ENCODE results near the gene ARHGAP44.

Gene ARHGAP44

DNA sequence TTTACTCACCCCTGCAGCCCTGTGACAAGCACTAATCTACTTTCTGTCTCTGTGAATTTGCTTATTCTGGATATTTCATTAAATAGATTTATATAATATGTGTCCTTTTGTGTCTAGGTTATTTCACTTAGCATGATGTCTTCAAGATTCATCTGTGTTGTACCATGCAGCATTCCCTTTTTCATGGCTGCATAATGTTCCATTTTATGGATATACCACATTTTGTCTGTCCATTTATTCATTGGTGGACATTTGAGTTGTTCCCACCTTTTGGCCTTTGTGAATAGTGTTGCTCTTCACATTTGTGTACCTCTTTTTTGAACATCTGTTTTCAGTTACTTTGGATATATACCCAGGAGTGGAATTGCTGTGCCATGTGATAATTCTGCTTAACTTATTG lies 118.2 kb downstream of the ARHGAP44 start:
- ATAC-seq (ENCODE audit: insufficient read depth, low read depth), result no peak
- no peak overlapping the region for H3K9ac ChIP-seq (ENCODE audit: low read depth, low read length)
- H3K36me3 ChIP-seq (ENCODE audit: insufficient read depth, low read length), result no peaks in the 10 kb centered on the region
- H3K9me3 ChIP-seq (ENCODE audit: insufficient read depth, low read length, severe bottlenecking), result no peaks in the 10 kb centered on the region
- no peak for DNase-seq
- TF ChIP-seq, protein P1, sequence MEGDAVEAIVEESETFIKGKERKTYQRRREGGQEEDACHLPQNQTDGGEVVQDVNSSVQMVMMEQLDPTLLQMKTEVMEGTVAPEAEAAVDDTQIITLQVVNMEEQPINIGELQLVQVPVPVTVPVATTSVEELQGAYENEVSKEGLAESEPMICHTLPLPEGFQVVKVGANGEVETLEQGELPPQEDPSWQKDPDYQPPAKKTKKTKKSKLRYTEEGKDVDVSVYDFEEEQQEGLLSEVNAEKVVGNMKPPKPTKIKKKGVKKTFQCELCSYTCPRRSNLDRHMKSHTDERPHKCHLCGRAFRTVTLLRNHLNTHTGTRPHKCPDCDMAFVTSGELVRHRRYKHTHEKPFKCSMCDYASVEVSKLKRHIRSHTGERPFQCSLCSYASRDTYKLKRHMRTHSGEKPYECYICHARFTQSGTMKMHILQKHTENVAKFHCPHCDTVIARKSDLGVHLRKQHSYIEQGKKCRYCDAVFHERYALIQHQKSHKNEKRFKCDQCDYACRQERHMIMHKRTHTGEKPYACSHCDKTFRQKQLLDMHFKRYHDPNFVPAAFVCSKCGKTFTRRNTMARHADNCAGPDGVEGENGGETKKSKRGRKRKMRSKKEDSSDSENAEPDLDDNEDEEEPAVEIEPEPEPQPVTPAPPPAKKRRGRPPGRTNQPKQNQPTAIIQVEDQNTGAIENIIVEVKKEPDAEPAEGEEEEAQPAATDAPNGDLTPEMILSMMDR (IDR thresholded peaks at IDR 0.05; ENCODE audit: borderline replicate concordance, extremely low read depth, low read length, poor library complexity, severe bottlenecking), result no peak
- no peak for TF ChIP-seq EZH2 (IDR thresholded peaks at IDR 0.05; ENCODE audit: borderline replicate concordance, low read depth, low read length, severe bottlenecking)
- no peak overlapping the region for H3K4me2 ChIP-seq (ENCODE audit: insufficient read depth, low read length)
- H3K27me3 ChIP-seq (ENCODE audit: insufficient read depth, low read length, poor library complexity), result no peaks in the 10 kb centered on the region
- no peaks in the 10 kb centered on the region for H3K79me2 ChIP-seq (ENCODE audit: insufficient read depth, low read length)
- H3K4me3 ChIP-seq (ENCODE audit: low read depth in 1 of 2, low read length in 2 of 2), result no peak overlapping the region
- no peaks in the 10 kb centered on the region for H3K4me1 ChIP-seq (ENCODE audit: insufficient read depth, low read length)
- H3K27ac ChIP-seq (ENCODE audit: low read length), result no peak overlapping the region
- H2AFZ ChIP-seq (ENCODE audit: low read depth, low read length), result no peak overlapping the region
- no peaks in the 10 kb centered on the region for H4K20me1 ChIP-seq (ENCODE audit: insufficient read depth, low read length)

DNA sequence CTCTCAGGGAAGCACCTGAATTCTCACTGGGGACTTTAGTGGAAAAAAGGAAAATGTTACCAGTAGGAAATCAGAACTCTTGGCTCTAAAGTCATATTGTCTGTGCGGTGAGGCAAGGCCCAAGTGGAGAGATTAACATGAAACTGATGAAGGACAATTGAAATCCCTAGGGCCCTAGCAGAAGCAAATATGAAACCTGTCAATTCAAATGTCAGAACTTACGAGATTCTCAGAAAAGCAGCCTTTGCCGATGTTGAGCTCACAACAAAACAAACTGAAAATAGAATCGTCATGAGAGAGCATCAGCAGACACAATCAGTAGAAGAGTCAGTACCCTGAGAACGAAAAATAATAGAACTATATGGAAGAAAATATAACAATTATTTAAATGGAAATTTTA lies 119.7 kb downstream of the ARHGAP44 start:
- no peaks in the 10 kb centered on the region for H3K36me3 ChIP-seq (ENCODE audit: insufficient read depth, low read length)
- no peaks in the 10 kb centered on the region for H3K27me3 ChIP-seq (ENCODE audit: insufficient read depth, low read length, poor library complexity)
- H3K27ac ChIP-seq (ENCODE audit: low read length), result no peak overlapping the region
- no peaks in the 10 kb centered on the region for H3K79me2 ChIP-seq (ENCODE audit: insufficient read depth, low read length)
- H3K9me3 ChIP-seq (ENCODE audit: insufficient read depth, low read length, severe bottlenecking), result no peaks in the 10 kb centered on the region
- no peak overlapping the region for H3K4me2 ChIP-seq (ENCODE audit: insufficient read depth, low read length)
- H4K20me1 ChIP-seq (ENCODE audit: insufficient read depth, low read length), result no peaks in the 10 kb centered on the region
- no peaks in the 10 kb centered on the region for H3K4me1 ChIP-seq (ENCODE audit: insufficient read depth, low read length)
- H3K4me3 ChIP-seq (ENCODE audit: low read depth in 1 of 2, low read length in 2 of 2), result no peak overlapping the region
- no peak for TF ChIP-seq EZH2 (IDR thresholded peaks at IDR 0.05; ENCODE audit: borderline replicate concordance, low read depth, low read length, severe bottlenecking)
- TF ChIP-seq, protein P1 (IDR thresholded peaks at IDR 0.05; ENCODE audit: borderline replicate concordance, extremely low read depth, low read length, poor library complexity, severe bottlenecking), result no peak
- H2AFZ ChIP-seq (ENCODE audit: low read depth, low read length), result no peak overlapping the region
- ATAC-seq (ENCODE audit: insufficient read depth, low read depth) (no peak), DNase-seq (no peak)
- H3K9ac ChIP-seq (ENCODE audit: low read depth, low read length), result no peak overlapping the region

DNA sequence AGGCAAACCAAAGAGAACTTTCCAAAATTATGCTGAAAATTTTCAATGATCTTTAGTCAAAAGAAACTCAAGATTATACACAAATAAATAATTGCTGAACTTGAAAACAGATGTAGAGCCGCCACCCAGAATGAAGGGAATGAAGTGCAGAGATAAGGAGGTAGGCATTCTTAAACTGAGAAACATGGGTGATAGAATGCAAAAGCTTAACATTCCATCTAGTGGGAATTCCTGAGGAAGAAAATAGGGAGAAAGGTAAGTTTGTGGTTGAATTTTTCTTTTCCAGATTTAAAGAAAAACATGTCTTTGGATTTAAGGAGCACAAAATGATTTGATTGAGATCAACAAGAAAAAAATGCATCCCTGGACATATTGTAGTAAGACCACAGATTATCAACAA lies 120.2 kb downstream of the ARHGAP44 start:
- Histone ChIP-seq H3K27me3 (ENCODE audit: insufficient read depth, low read length, poor library complexity) (no peaks in the 10 kb centered on the region), H3K4me3 (ENCODE audit: low read depth in 1 of 2, low read length in 2 of 2) (no peak overlapping the region), H3K4me1 (ENCODE audit: insufficient read depth, low read length) (no peaks in the 10 kb centered on the region), H3K79me2 (ENCODE audit: insufficient read depth, low read length) (no peaks in the 10 kb centered on the region), H3K36me3 (ENCODE audit: insufficient read depth, low read length) (no peaks in the 10 kb centered on the region), H3K4me2 (ENCODE audit: insufficient read depth, low read length) (no peak overlapping the region), H3K27ac (ENCODE audit: low read length) (no peak overlapping the region), H2AFZ (ENCODE audit: low read depth, low read length) (no peak overlapping the region), H4K20me1 (ENCODE audit: insufficient read depth, low read length) (no peaks in the 10 kb centered on the region), H3K9ac (ENCODE audit: low read depth, low read length) (no peak overlapping the region), H3K9me3 (ENCODE audit: insufficient read depth, low read length, severe bottlenecking) (no peaks in the 10 kb centered on the region)
- no peak for DNase-seq
- TF ChIP-seq, protein P1 (IDR thresholded peaks at IDR 0.05; ENCODE audit: borderline replicate concordance, extremely low read depth, low read length, poor library complexity, severe bottlenecking), result no peak
- TF ChIP-seq EZH2 (IDR thresholded peaks at IDR 0.05; ENCODE audit: borderline replicate concordance, low read depth, low read length, severe bottlenecking), result no peak
- ATAC-seq (ENCODE audit: insufficient read depth, low read depth), result no peak

DNA sequence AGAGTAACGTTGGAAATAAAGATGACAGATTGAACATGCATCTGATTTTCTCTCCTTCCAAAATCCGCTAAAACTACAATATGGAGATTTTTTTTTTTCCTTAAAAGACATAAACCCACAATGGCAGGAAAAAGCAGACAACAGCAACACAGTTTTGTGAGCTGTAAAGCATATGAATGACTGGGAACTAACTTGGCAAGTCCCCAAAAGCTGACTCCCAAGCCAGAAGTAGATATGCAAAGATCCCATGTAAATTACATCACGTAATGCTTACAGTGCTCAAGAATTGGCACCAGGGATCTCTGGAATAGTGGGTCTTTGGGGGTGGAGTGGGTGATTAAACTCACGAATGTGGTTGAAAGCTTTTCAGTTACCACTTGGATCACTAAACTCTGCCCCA lies 121.9 kb downstream of the ARHGAP44 start:
- H3K36me3 ChIP-seq (ENCODE audit: insufficient read depth, low read length), result no peaks in the 10 kb centered on the region
- no peak overlapping the region for H2AFZ ChIP-seq (ENCODE audit: low read depth, low read length)
- no peaks in the 10 kb centered on the region for H3K27me3 ChIP-seq (ENCODE audit: insufficient read depth, low read length, poor library complexity)
- ATAC-seq (ENCODE audit: insufficient read depth, low read depth), result no peak
- no peaks in the 10 kb centered on the region for H3K79me2 ChIP-seq (ENCODE audit: insufficient read depth, low read length)
- TF ChIP-seq, protein P1 (IDR thresholded peaks at IDR 0.05; ENCODE audit: borderline replicate concordance, extremely low read depth, low read length, poor library complexity, severe bottlenecking), result no peak
- TF ChIP-seq EZH2 (IDR thresholded peaks at IDR 0.05; ENCODE audit: borderline replicate concordance, low read depth, low read length, severe bottlenecking), result no peak
- DNase-seq, result no peak
- no peaks in the 10 kb centered on the region for H4K20me1 ChIP-seq (ENCODE audit: insufficient read depth, low read length)
- no peaks in the 10 kb centered on the region for H3K4me1 ChIP-seq (ENCODE audit: insufficient read depth, low read length)
- no peaks in the 10 kb centered on the region for H3K9me3 ChIP-seq (ENCODE audit: insufficient read depth, low read length, severe bottlenecking)
- H3K27ac ChIP-seq (ENCODE audit: low read length), result no peak overlapping the region
- H3K4me3 ChIP-seq (ENCODE audit: low read depth in 1 of 2, low read length in 2 of 2), result no peak overlapping the region
- no peak overlapping the region for H3K4me2 ChIP-seq (ENCODE audit: insufficient read depth, low read length)
- no peak overlapping the region for H3K9ac ChIP-seq (ENCODE audit: low read depth, low read length)
